A549 (cell line): ENCODE results near the gene LRRC40. TPM values are rescaled to one million over a fixed set of nuclear protein-coding genes. Genes with fewer than 3 reads are reported as not detected.
"Not testable (repeated sequence)": the region's sequence is repeated elsewhere in the genome, so short reads cannot be mapped to it uniquely, and the experiment has no call there.

Experiments
- ATAC-seq, 2 experiments: fragments of 200-7000 bp in 1 of 2; fragments of >200 bp in 1 of 2; cut with Nextera tagmentation in 1 of 2; cut with Tn5 transposase in 1 of 2; 3 replicates each; pipeline versions ENCODE4 v1.8.0 to v1.9.1; 2018 to 2020; ENCODE audit warnings: mild to moderate bottlenecking in 1 of 2, moderate library complexity in 1 of 2
- CTCF ChIA-PET: fragments of 300-600 bp; sonication (Branson Sonifier 250); formaldehyde crosslinking; extraction: SDS; loops from one replicate; lab custom pipeline; 2021; ENCODE audit warnings: antibody characterized with exemption, inconsistent platforms; lab: Yijun Ruan, JAX
- POLR2A ChIA-PET: fragments of 350-600 bp; formaldehyde crosslinking; extraction: SDS; loops from one replicate; lab custom pipeline; 2021; ENCODE audit warnings: antibody characterized with exemption, inconsistent platforms; lab: Yijun Ruan, JAX
- DNase-seq, 2 experiments: peaks; one replicate each; pipeline versions ENCODE4 v3.0.0 to v3.0.0-alpha.2; 2011 to 2016; ENCODE audit warnings: low read depth in 1 of 2, low spot score in 1 of 2
- FAIRE-seq: peaks from 2 replicates; lab custom pipeline; 2011; peaks lifted over from hg19 to GRCh38; lab: Jason Lieb, UNC
- H3K27ac ChIP-seq, 2 experiments: fragments of >200 bp; sonication (Bioruptor Twin); formaldehyde crosslinking; 3 replicates each; pipeline ENCODE4 v1.5.1; 2016 to 2017
- H3K4me1 ChIP-seq: fragments of >200 bp; sonication (Bioruptor Twin); formaldehyde crosslinking; 3 replicates; pipeline ENCODE4 v1.6.1; 2016
- H3K4me2 ChIP-seq: fragments of >200 bp; sonication (Bioruptor Twin); formaldehyde crosslinking; 3 replicates; pipeline ENCODE4 v1.6.1; 2016
- H3K4me3 ChIP-seq: fragments of >200 bp; sonication (Bioruptor Twin); formaldehyde crosslinking; 3 replicates; pipeline ENCODE4 v1.5.1; 2016
- H3K9me3 ChIP-seq: fragments of >200 bp; sonication (Bioruptor Twin); formaldehyde crosslinking; 3 replicates; pipeline ENCODE4 v1.6.1; 2016
- CEBPB ChIP-seq, 2 experiments: fragments of >200 bp in 1 of 2; sonication (Bioruptor Twin) in 1 of 2; formaldehyde crosslinking in 1 of 2; IDR thresholded peaks; 2 replicates each; pipeline ENCODE4 v1.6.1; 2012 to 2016
- CHD2 ChIP-seq: fragments of 150-350 bp; IDR thresholded peaks from 2 replicates; pipeline ENCODE4 v1.6.1; 2014; ENCODE audit warnings: low read length; ENCODE audit not compliant: partially characterized antibody
- EP300 ChIP-seq, 2 experiments: fragments of >200 bp; sonication (Bioruptor Twin); formaldehyde crosslinking; IDR thresholded peaks; 2 replicates in 1 of 2; 3 replicates in 1 of 2; pipeline ENCODE4 v1.6.1; 2016 to 2017
- FOSB ChIP-seq: fragments of 250-450 bp; sonication (Bioruptor Pico); IDR thresholded peaks from 2 replicates; pipeline ENCODE4 v1.5.0; 2020; ENCODE audit warnings: mild to moderate bottlenecking, moderate library complexity
- FOSL2 ChIP-seq, 2 experiments: fragments of 450-650 bp in 1 of 2; fragments of >200 bp in 1 of 2; sonication (Bioruptor Twin) in 1 of 2; formaldehyde crosslinking; IDR thresholded peaks; 2 replicates each; pipeline versions ENCODE4 v1.5.0 to v1.6.1; 2016 to 2020; ENCODE audit warnings: mild to moderate bottlenecking in 1 of 2, moderate library complexity in 1 of 2
- GATA3 ChIP-seq: IDR thresholded peaks from 2 replicates; pipeline ENCODE4 v1.6.1; 2012; ENCODE audit warnings: borderline replicate concordance
- HEYL ChIP-seq: fragments of 250-450 bp; sonication (Bioruptor Pico); IDR thresholded peaks from 2 replicates; pipeline ENCODE4 v1.8.0; 2021; ENCODE audit warnings: mild to moderate bottlenecking, moderate library complexity
- JUN ChIP-seq, 2 experiments: fragments of >200 bp; sonication (Bioruptor Twin); formaldehyde crosslinking; IDR thresholded peaks; 2 replicates in 1 of 2; 3 replicates in 1 of 2; pipeline ENCODE4 v1.6.1; 2016 to 2017
- KDM1A ChIP-seq: fragments of 200-600 bp; sonication (generic); IDR thresholded peaks from 2 replicates; pipeline ENCODE4 v1.6.1; 2016; ENCODE audit warnings: low read depth, mild to moderate bottlenecking
- KDM5A ChIP-seq: fragments of 200-600 bp; sonication (generic); IDR thresholded peaks from 2 replicates; pipeline ENCODE4 v1.6.1; 2016; ENCODE audit warnings: antibody characterized with exemption, mild to moderate bottlenecking
- NR3C1 ChIP-seq: fragments of >200 bp; sonication (Bioruptor Twin); formaldehyde crosslinking; IDR thresholded peaks from 3 replicates; pipeline ENCODE4 v1.6.1; 2017
- POLR2AphosphoS2 ChIP-seq: conservative IDR thresholded peaks from 2 replicates; pipeline ENCODE4 v1.6.1; 2012; ENCODE audit warnings: low read length, improper control_type of control experiment, inconsistent platforms
- SREBF2 ChIP-seq: fragments of 450-650 bp; IDR thresholded peaks from 2 replicates; pipeline ENCODE4 v1.6.1; 2014; ENCODE audit warnings: mild to moderate bottlenecking, moderate library complexity
- TP53 ChIP-seq: fragments of 250-450 bp; sonication (Bioruptor Pico); IDR thresholded peaks from 2 replicates; pipeline ENCODE4 v1.5.0; 2021; ENCODE audit warnings: mild to moderate bottlenecking, moderate library complexity
- ZSCAN20 ChIP-seq: fragments of 250-450 bp; sonication (Bioruptor Pico); IDR thresholded peaks from 2 replicates; pipeline ENCODE4 v1.8.0; 2022; ENCODE audit warnings: mild to moderate bottlenecking, moderate library complexity
- WGBS: methylation state at CpG from one replicate; pipeline ENCODE4 v1.1.6; 2017; ENCODE audit errors: missing lambda C conversion rate; 5-methylcytosine and 5-hydroxymethylcytosine counted together
- polyA plus RNA-seq, 4 experiments: library from polyadenylated mRNA; depleted of rRNA in 3 of 4; stranded (reverse); fragments of >200 nt; fragmentation: RNase III in 1 of 4; extraction: RNeasy Plus Mini Kit Qiagen cat#74134 plus additional on column Dnase treatment in 1 of 4; gene quantifications; 2 replicates in 3 of 4; 3 replicates in 1 of 4; pipeline ENCODE4 v1.2.3, GENCODE V29; 2011 to 2017
- TF ChIP-seq, protein P1 (sequence below): IDR thresholded peaks from 2 replicates; pipeline ENCODE4 v1.6.1; 2012
- TF ChIP-seq, protein P2 (sequence below): fragments of 200-600 bp; sonication (generic); IDR thresholded peaks from 2 replicates; pipeline ENCODE4 v1.6.1; 2016; ENCODE audit warnings: antibody characterized with exemption, mild to moderate bottlenecking, moderate library complexity
- TF ChIP-seq, protein P3 (sequence below): fragments of 250-450 bp; sonication (Bioruptor Pico); IDR thresholded peaks from 2 replicates; pipeline ENCODE4 v1.5.0; 2020; ENCODE audit warnings: low read depth, mild to moderate bottlenecking, moderate library complexity

The LRRC40 gene
- polyA plus RNA-seq, 2 of the 4 experiments (the other 2 are of a cell fraction) = 10.6 to 25.3 TPM

DNA sequence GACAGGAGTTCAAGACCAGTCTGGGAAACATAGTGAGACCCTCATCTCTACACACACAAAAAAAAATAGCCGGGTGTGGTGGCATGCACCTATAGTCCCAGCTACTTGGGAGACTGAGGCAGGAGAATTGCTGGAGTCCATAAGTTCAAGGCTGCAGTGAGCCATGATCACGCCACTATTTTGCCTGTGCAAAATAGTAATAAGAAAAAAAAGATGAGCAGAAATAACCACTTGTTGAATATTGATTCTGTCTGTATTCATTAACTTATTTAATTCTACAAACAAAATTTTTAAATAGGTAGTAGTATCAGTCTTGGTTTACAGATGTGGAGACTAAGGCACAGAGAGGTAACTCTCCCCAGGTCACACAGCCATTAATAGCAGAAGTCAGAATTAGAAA is 16.9 kb downstream of the LRRC40 start:
- FAIRE-seq (no peak), ATAC-seq (no peak), DNase-seq (no peak)
- no peak overlapping the region for H3K4me2 ChIP-seq
- TF ChIP-seq FOSL2 (IDR thresholded peaks at IDR 0.05) (no peak), FOSL2 (CRISPR knock-in tag; IDR thresholded peaks at IDR 0.05) (no peak), POLR2AphosphoS2 (no peak), KDM1A (no peak), TP53 (CRISPR knock-in tag) (no peak), SREBF2 (no peak), EP300 (IDR thresholded peaks at IDR 0.05) (no peak), NR3C1 (no peak), CEBPB (IDR thresholded peaks at IDR 0.05) (no peak), FOSB (no peak)
- TF ChIP-seq, protein P1, sequence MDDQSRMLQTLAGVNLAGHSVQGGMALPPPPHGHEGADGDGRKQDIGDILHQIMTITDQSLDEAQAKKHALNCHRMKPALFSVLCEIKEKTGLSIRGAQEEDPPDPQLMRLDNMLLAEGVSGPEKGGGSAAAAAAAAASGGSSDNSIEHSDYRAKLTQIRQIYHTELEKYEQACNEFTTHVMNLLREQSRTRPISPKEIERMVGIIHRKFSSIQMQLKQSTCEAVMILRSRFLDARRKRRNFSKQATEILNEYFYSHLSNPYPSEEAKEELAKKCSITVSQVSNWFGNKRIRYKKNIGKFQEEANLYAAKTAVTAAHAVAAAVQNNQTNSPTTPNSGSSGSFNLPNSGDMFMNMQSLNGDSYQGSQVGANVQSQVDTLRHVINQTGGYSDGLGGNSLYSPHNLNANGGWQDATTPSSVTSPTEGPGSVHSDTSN = no peak
- no peaks in the 10 kb centered on the region for H3K4me1 ChIP-seq
- ChIA-PET CTCF (no interaction called here), POLR2A (no interaction called here)
- H3K4me3 ChIP-seq = no peak overlapping the region
- 92% methylated on average over 2 of the region's 2 CpGs for WGBS
- H3K9me3 ChIP-seq = no peaks in the 10 kb centered on the region
- no peak overlapping the region for H3K27ac ChIP-seq

DNA sequence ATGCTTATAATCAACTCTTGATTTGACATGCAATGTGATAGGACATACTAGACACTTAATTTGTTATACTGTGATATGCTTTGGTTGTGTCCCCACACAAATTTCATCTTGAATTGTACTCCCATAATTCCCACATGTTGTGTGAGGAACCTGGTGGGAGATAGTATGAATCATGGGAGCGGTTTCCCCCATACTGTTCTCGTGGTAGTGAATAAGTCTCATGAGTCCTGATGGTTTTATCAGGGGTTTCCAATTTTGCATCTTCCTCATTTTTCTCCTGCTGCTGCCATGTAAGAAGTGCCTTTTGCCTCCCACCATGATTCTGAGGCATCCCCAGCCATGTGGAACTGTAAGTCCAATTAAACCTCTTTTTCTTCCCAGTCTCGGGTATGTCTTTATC is 20.2 kb downstream of the LRRC40 start:
- H3K4me3 ChIP-seq, H3K4me2 ChIP-seq, ATAC-seq, POLR2A ChIA-PET, DNase-seq, H3K27ac ChIP-seq, CTCF ChIA-PET, H3K4me1 ChIP-seq, FAIRE-seq, H3K9me3 ChIP-seq: not testable (repeated sequence)
- WGBS = 92% methylated on average over 3 of the region's 3 CpGs

DNA sequence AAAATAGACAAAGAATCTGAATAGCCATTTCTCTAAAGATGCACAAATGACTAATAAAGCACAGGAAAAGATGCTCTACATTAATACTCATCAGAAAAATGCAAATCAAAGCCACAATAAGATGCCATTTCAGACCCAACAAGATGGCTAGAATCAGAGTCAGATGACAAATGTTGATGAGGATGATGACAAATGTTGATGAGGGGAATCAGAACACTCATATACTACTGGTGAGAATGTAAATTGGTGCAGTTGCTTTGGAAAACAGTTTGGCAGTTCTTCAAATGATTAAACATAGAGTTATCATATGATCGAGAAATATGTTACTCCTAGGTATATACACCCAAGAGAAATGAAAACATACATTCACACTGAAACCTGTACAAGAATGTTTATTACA is 33.9 kb downstream of the LRRC40 start:
- no peak overlapping the region for H3K4me3 ChIP-seq
- FAIRE-seq = no peak
- H3K9me3 ChIP-seq = no peaks in the 10 kb centered on the region
- ATAC-seq = no peak
- no peaks in the 10 kb centered on the region for H3K4me1 ChIP-seq
- 100% methylated on average over 1 of the region's 1 CpG for WGBS
- ChIA-PET CTCF (no interaction called here), POLR2A (no interaction called here)
- no peak overlapping the region for H3K4me2 ChIP-seq
- no peak for TF ChIP-seq JUN (IDR thresholded peaks at IDR 0.05)
- TF ChIP-seq ZSCAN20 (CRISPR knock-in tag) = no peak
- TF ChIP-seq HEYL (CRISPR knock-in tag) = no peak
- no peak for TF ChIP-seq GATA3
- no peak for DNase-seq
- H3K27ac ChIP-seq = no peak overlapping the region

DNA sequence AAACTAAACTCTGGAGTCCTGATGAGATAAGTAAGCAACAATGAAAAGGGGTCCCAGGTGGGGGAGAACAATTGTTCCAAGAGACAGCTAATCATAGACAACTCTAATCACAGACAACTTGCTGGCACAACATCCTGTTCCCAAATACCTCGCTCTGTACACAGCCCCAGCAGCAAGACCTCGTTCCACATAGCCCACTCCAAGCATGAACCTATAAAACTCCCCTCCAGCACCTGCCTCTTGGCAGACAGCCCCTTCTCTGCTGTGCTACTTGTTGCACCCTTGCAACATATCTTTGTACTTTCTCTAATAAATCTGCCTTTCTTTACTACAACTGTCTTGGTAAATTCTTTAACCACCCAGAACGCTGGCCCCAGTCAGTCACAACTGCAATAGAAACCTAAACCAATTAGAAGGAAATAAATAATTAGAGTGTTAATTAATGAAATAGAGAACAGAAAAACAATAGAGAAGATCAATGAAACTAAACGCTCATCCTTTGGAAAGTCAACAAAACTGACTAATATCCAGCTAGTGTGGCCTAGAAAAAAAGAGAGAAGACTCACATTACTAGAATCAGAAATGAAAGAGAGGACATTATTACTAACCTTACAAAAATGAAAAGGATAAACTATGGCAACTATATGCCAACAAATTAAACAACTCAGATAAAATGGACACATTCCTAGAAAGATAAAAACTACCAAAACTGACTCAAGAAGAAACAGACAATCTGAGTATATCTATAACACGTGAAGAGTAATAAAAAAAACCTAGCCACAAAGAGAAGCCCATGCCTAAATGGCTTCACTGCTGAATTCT is 36.1 kb downstream of the LRRC40 start:
- Histone ChIP-seq H3K4me2 (no peak overlapping the region), H3K27ac (no peak overlapping the region), H3K4me1 (no peaks in the 10 kb centered on the region), H3K4me3 (no peak overlapping the region), H3K9me3 (no peaks in the 10 kb centered on the region)
- ChIA-PET CTCF (no interaction called here), POLR2A (no interaction called here)
- no peak for DNase-seq
- TF ChIP-seq EP300 (IDR thresholded peaks at IDR 0.05) (no peak), HEYL (CRISPR knock-in tag) (no peak), ZSCAN20 (CRISPR knock-in tag) (no peak), KDM5A (no peak), TP53 (CRISPR knock-in tag) (no peak), CHD2 (no peak)
- TF ChIP-seq, protein P2, sequence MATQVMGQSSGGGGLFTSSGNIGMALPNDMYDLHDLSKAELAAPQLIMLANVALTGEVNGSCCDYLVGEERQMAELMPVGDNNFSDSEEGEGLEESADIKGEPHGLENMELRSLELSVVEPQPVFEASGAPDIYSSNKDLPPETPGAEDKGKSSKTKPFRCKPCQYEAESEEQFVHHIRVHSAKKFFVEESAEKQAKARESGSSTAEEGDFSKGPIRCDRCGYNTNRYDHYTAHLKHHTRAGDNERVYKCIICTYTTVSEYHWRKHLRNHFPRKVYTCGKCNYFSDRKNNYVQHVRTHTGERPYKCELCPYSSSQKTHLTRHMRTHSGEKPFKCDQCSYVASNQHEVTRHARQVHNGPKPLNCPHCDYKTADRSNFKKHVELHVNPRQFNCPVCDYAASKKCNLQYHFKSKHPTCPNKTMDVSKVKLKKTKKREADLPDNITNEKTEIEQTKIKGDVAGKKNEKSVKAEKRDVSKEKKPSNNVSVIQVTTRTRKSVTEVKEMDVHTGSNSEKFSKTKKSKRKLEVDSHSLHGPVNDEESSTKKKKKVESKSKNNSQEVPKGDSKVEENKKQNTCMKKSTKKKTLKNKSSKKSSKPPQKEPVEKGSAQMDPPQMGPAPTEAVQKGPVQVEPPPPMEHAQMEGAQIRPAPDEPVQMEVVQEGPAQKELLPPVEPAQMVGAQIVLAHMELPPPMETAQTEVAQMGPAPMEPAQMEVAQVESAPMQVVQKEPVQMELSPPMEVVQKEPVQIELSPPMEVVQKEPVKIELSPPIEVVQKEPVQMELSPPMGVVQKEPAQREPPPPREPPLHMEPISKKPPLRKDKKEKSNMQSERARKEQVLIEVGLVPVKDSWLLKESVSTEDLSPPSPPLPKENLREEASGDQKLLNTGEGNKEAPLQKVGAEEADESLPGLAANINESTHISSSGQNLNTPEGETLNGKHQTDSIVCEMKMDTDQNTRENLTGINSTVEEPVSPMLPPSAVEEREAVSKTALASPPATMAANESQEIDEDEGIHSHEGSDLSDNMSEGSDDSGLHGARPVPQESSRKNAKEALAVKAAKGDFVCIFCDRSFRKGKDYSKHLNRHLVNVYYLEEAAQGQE = no peak
- TF ChIP-seq, protein P3, sequence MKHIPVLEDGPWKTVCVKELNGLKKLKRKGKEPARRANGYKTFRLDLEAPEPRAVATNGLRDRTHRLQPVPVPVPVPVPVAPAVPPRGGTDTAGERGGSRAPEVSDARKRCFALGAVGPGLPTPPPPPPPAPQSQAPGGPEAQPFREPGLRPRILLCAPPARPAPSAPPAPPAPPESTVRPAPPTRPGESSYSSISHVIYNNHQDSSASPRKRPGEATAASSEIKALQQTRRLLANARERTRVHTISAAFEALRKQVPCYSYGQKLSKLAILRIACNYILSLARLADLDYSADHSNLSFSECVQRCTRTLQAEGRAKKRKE = no peak
- no peak for FAIRE-seq
- 84% methylated on average over 5 of the region's 5 CpGs for WGBS
- ATAC-seq = no peak
